ENCODE data around the gene PAM. TPM values are rescaled to one million over a fixed set of nuclear protein-coding genes. Genes with fewer than 3 reads are reported as not detected.

The PAM gene
- polyA plus RNA-seq, 1 donor (not counting 4 experiments of a cell fraction or from before 2014, with no cell fraction given), result 149 TPM

- no peaks in the 10 kb centered on the region for H4K20me1 ChIP-seq (ENCODE audit: control insufficient read depth, extremely low read depth, insufficient read depth, low read length)
- no peaks in the 10 kb centered on the region for H3K9me1 ChIP-seq (ENCODE audit: control insufficient read depth, extremely low read depth, insufficient read depth, low read length)
- H3K9me3 ChIP-seq (ENCODE audit: control insufficient read depth, low read depth, low read length), result no peaks in the 10 kb centered on the region
- peaks cover 0 to under 1% of the 10 kb centered on the region in 2 experiments for H3K36me3 ChIP-seq (ENCODE audit: control insufficient read depth in 2 of 2, extremely low read depth in 1 of 2, insufficient read depth in 2 of 2, low read length in 2 of 2)
- TF ChIP-seq EZH2 (IDR thresholded peaks at IDR 0.05; ENCODE audit: low read length) (no peak), CTCF (optimal IDR thresholded peaks at IDR 0.05 in 1 of 3, IDR thresholded peaks at IDR 0.05 in 1 of 3, conservative IDR thresholded peaks at IDR 0.05 in 1 of 3; ENCODE audit: extremely low read depth in 1 of 3, insufficient read depth in 2 of 3, low read length in 3 of 3) (no peak)
- dilution Hi-C loops (cut with MboI; ENCODE audit: extremely low pct_ligation_motif_present, low sequenced_read_pairs), result no loop called here
- no peak overlapping the region for H2AFZ ChIP-seq (ENCODE audit: control insufficient read depth, low read length)
- DNase-seq (ENCODE audit: low read depth, low spot score) (no peak), FAIRE-seq (no peak)
- H3K79me2 ChIP-seq (ENCODE audit: control insufficient read depth, insufficient read depth, low read length), result no peaks in the 10 kb centered on the region
- no peak overlapping the region for H3K4me2 ChIP-seq (ENCODE audit: control insufficient read depth, extremely low read depth, insufficient read depth, low read depth, low read length)
- H3K27ac ChIP-seq (ENCODE audit: control insufficient read depth, insufficient read depth, low read length), result no peak overlapping the region
- no peaks in the 10 kb centered on the region for H3K4me1 ChIP-seq (ENCODE audit: control insufficient read depth, extremely low read depth, insufficient read depth, low read length)
- H3K9ac ChIP-seq (ENCODE audit: control insufficient read depth, extremely low read depth, insufficient read depth, low read length), result no peak overlapping the region
- H3K27me3 ChIP-seq (ENCODE audit: control insufficient read depth, extremely low read depth, insufficient read depth, low read length), result no peaks in the 10 kb centered on the region
- H3K4me3 ChIP-seq (ENCODE audit: control insufficient read depth in 2 of 3, extremely low read depth in 1 of 3, insufficient read depth in 2 of 3, low read depth in 1 of 3, low read length in 3 of 3), result no peak overlapping the region
Measured at GRCh38 chr5:102874054-102874453, 118.9 kb downstream of the PAM start.

- DNase-seq (ENCODE audit: low read depth, low spot score) (no peak), FAIRE-seq (no peak)
- Histone ChIP-seq H4K20me1 (ENCODE audit: control insufficient read depth, extremely low read depth, insufficient read depth, low read length) (no peaks in the 10 kb centered on the region), H3K4me1 (ENCODE audit: control insufficient read depth, extremely low read depth, insufficient read depth, low read length) (no peaks in the 10 kb centered on the region), H3K27ac (ENCODE audit: control insufficient read depth, insufficient read depth, low read length) (no peak overlapping the region), H3K36me3 (ENCODE audit: control insufficient read depth in 2 of 2, extremely low read depth in 1 of 2, insufficient read depth in 2 of 2, low read length in 2 of 2) (no peaks in the 10 kb centered on the region), H3K9me1 (ENCODE audit: control insufficient read depth, extremely low read depth, insufficient read depth, low read length) (no peaks in the 10 kb centered on the region), H3K79me2 (ENCODE audit: control insufficient read depth, insufficient read depth, low read length) (no peaks in the 10 kb centered on the region), H3K27me3 (ENCODE audit: control insufficient read depth, extremely low read depth, insufficient read depth, low read length) (no peaks in the 10 kb centered on the region), H3K4me2 (ENCODE audit: control insufficient read depth, extremely low read depth, insufficient read depth, low read depth, low read length) (no peak overlapping the region), H3K9ac (ENCODE audit: control insufficient read depth, extremely low read depth, insufficient read depth, low read length) (no peak overlapping the region), H3K4me3 (ENCODE audit: control insufficient read depth in 2 of 3, extremely low read depth in 1 of 3, insufficient read depth in 2 of 3, low read depth in 1 of 3, low read length in 3 of 3) (no peak overlapping the region), H3K9me3 (ENCODE audit: control insufficient read depth, low read depth, low read length) (no peaks in the 10 kb centered on the region), H2AFZ (ENCODE audit: control insufficient read depth, low read length) (no peak overlapping the region)
- dilution Hi-C loops (cut with MboI; ENCODE audit: extremely low pct_ligation_motif_present, low sequenced_read_pairs), result no loop called here
- TF ChIP-seq EZH2 (IDR thresholded peaks at IDR 0.05; ENCODE audit: low read length) (no peak), CTCF (optimal IDR thresholded peaks at IDR 0.05 in 1 of 3, IDR thresholded peaks at IDR 0.05 in 1 of 3, conservative IDR thresholded peaks at IDR 0.05 in 1 of 3; ENCODE audit: extremely low read depth in 1 of 3, insufficient read depth in 2 of 3, low read length in 3 of 3) (no peak)
Measured at GRCh38 chr5:102875721-102876123, 120.6 kb downstream of the PAM start.
